CD4-positive, alpha-beta T cell treated with Interferon alpha-2 for 1 hour (primary cell): Measurements from ENCODE around the gene PARL.

Experiments used
- DNase-seq, 2 donors: peaks; one replicate each; pipeline ENCODE4 v3.0.0-alpha.2; 2020 to 2022

PARL gene

DNA sequence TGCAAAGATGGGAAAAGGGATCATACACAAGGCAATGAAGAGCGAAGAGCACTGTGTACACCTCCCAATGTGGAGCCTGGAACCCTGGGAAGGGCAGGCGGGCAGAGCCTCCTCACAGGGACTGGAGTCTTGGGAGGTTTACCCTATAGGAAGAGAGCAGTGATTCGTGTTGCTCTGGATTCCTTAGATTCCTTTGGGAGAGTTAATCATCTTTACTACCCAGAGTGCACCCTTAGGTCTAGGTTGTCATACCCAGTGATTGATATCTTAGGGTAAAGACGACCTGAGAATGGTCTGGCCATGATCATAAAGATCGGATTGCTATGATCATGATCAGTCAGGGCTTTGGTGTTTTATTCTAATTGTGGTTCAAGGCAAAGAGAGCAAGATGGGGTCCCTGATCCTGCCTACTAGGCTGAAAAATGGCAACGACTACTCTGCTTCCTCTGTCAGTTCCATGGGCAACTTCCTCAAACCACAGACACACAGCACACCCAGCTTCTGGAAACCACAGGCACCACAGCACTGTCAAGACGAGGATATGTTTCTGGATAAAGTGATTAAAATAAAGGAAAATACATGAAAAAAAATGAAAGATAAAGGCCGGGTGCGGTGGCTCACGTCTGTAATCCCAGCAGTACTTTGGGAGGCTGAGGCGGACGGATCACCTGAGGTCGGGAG is 38.9 kb downstream of the PARL start:
- DNase-seq, result no peak

DNA sequence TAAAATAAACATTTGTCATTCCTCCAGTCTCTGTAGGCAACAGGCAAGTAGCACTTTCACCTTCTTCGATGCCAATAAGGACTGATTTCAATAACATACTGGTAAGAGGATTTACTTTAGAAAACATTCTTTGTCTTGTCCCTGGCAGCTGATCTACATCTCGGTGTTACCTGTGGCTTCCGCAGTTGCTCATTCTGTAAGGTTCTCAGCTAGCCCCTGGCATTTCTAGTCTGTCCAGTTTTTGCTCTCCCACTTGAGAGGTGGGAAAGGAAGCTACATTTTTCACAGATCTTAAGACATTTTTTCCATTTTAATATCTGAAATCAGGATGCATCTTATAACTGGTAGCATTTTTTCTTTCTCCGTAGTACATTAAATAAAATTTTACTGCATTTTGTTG is 39.6 kb downstream of the PARL start:
- no peak for DNase-seq

DNA sequence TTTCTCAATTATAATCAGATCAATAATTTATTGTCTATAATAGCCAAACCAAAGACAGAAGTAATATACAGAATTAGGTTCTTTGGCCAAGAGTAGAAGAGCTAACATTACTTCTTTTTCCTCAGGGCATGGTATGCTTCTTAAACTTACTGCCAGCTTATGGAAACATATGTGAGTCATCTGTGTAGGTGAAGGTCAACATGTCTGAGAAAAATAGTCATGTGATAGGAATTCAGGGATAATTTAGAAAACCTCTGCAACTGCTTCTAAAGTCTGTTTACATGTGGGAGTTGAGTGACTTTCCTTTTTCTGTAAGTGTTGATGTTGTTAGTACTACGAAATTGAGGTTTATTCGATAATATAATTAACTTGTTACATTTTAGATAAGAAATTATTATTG is 40.1 kb downstream of the PARL start:
- no peak for DNase-seq

DNA sequence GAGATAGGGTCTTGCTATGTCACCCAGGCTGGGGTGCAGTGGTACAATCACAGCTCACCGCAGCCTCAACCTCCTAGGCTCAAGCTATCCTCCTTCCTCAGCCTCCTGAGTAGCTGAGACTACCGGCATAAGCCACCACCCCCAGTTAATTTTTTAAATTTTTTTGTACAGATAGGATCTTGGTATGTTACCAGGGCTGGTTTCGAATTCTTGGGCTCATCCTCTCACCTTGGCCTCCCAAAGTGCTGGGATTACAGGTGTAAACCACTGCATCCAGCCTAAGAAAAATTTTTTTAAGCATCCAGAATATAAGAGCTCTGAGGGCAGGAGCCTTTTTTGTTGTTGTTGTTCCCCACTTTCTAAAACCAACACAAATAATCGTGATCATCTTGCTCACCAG is 44.9 kb downstream of the PARL start:
- DNase-seq, result no peak

DNA sequence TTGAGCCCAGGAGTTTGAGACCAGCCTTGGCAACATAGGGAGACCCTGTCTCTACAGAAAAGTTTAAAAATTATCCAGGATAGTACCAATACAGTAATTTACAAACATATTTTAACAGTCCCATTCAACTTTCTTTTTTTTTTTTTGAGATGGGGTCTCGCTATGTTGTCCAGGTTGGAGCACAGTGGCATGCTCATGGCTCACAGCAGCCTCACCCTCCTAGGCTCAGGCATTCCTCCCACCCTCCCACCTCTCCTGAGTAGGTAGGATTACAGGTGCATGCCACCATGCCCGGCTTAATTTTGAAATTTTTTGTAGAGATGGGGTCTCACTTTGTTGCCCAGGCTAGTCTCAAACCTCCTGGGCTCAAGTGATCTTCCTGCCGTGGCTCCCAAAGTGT is 46.8 kb downstream of the PARL start:
- no peak for DNase-seq

DNA sequence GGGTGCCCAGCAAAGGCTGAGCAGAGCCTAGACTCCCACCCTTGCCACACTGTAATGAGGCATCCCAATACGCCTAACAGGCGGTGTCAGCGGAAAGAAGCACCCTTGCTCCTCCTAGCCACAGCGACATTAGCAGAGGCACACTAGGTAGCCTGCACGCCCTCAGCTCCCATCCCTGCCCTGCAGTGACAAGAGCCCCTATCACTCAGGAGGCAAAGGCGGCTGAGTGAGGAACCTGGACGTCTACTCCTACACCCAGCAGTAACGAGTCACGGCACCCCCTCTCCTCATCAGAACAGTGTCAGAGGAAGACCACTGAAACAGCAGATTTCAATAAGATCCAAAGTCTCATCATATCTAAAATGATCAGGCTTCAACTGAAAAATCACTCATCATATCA is 47.3 kb downstream of the PARL start:
- no peak for DNase-seq

DNA sequence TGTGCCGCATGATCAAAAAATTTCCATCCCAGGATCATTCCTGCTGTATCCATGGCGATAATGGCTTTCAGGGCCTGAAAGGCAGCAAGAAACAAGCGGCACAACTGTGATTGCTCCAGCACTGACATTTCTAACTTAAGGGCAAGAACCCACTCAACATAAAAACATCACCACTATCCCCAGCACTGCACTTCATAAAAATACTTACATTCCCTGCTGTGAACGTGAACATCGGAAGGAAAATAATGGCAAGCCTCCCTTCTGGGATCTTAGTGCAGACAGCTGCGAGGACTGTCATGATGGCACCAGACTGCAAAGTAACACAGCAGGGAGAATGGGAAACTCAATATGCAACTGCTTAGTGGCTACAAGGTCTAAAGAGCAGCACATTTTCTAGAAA is 51.2 kb downstream of the PARL start:
- no peak for DNase-seq

DNA sequence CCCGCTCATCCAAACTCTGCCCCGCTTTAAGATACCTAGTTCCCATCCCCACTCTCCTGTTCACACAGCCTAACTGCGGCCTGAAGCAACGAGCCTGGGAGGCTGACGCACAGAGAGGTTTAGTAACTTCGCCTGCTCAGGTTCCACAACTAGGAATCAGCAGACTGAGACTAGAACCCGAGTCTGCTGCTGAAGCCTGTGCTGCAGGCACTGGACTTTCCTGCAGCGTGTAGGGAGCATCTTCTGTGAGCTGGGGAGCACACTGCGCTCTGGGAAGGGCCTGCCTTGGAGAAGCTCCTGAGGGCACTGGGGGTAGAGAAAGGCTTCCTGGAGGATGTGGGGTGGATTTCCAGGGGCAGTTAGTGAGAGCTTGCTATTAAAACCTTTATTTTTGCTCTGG is 54.5 kb downstream of the PARL start:
- no peak for DNase-seq

DNA sequence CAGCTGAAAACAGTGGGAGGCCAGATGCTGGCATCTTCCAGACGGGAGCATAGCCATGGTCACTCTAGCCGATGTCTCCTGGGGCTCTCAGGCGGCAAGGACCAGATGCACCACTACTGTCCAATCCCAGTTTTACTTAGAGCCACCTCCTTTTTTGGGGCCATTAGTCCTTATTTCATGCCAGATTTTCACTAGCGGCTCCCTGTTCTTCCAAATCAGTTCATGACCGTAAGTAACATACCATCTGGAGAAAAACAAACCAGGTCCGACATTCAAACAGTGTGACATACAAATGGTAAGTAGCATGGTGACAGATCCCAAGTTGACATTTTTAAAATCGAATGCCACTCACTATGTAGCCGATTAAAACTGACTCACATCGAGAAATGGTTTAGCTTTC is 55.2 kb downstream of the PARL start:
- no peak for DNase-seq

DNA sequence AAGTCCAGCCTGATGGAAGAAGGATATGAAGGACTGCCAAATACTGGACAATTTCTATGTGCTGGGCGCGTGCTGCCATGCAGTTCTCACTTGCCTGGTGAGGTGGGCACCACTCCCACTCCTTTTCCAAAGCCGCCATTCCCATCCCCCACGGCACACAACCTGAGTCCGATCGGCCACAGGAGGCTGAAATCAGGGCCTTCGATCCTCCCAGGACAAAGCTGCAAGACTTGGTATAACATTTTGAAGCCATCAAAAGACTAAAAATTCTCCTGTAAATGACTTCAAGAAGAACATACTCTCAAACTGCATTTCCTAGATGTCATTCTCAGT is 56.2 kb downstream of the PARL start:
- DNase-seq, result no peak

DNA sequence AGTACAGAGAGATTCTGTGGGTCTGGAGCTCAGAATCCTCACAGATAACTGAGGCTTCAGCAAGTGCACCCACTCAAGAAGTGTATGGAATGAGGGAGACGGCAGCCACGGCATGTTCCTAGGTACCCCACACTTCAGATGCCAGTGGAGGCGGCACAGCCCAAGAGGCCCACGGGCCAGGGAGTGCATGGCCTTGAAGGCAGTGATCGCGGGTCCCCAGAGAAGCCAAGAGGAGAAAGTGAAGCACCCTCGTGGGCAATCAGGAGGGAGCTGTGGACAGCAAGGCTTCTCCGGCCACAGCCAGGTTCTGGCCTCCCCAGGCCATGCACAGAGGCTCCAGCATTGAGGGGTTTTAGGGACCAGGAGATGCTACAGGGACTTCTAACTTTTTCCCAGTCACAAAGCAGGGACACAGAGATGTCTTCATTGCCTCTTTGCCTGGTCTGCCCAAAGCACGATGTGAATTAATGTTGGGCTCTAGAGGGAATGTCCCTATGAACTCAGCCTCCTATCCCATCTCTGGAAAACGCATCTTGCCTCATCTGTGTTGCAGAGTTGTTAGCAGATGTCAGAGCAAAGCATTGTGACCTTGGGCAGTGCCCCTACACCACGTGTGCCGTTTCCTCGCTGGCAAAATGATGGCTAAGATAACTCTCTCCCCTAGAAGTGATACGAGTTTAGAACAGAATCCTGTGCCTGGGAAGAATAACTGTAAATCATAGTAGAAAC is 56.7 kb downstream of the PARL start:
- no peak for DNase-seq

DNA sequence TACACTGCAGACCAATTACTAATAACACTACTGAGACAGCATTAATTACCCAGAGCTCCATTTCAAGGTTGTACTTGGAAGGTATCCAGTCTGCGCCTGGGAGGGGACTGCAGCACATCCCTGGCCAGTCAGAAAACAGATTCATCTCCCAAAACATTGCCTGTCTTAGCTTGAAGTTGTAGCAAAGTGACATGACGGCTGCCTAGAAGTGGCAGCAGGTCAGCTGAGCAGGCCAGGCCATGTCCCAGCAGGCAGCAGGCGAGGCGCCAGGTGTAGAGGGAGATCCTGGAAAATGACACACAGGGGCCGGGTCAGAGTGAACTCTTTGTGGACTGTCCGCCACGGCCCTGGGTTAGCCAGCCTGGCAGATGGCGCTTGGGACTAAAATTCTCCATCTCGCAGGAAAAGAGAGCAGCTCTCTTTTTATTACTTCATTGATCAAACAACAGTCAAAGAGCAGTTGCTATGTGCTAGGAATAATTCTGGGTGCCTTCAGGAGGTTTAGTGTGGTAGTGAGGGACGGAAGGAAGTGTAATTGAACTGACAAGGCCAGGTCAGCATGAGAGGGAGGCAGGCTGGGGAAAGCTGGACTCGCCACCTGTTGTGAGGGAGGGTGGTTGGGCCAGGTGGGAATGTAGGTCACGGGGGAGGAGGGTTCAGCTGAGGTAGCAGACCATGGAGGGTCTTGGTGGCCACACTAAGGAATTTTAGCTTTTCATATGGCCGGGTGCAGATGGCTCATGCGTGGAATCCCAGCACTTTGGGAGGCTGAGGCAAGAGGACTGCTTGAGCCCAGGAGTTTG is 58.0 kb downstream of the PARL start:
- DNase-seq, result no peak

DNA sequence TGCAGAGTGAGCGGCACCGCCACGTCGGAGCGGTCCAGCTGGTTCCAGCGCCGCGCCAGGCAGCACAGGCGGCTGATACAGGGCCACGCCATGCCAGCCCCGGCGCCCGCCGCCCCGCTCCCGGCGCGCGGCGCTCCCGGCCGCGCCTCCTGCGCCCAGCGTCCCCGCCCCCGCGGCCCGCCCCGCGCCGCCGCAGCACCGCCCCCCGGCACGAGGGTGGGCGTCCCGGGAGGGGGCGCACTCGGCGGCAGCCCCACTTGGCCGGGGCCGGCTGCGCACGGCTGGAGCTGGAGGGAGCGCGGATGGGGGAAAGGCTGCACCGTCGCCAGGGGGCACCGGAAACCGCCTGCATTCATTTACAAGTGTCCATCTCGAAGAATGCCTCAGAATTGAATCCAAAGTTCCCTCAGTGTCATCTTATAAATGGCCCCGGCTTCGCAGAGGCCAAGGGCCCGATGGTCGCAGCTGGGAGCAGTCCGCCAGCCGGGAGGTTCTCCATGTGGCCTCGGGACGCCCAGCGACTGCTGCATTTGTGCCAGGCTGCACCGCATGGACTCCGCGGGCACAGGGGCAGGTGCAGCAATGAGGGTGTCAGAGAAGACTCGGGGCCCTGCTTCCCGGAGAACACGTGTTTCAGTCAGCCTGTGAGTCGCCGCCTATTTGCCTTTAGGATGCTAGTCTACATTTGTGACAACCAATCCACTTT is 59.1 kb downstream of the PARL start, which contains the start of gene MAP6D1:
MAP6D1 (minus strand) TSS at position 122 of the 706 bp plus-strand sequence; CDS start at position 92, 30 bp downstream.
- DNase-seq, result peak; percentile 24 to 55

DNA sequence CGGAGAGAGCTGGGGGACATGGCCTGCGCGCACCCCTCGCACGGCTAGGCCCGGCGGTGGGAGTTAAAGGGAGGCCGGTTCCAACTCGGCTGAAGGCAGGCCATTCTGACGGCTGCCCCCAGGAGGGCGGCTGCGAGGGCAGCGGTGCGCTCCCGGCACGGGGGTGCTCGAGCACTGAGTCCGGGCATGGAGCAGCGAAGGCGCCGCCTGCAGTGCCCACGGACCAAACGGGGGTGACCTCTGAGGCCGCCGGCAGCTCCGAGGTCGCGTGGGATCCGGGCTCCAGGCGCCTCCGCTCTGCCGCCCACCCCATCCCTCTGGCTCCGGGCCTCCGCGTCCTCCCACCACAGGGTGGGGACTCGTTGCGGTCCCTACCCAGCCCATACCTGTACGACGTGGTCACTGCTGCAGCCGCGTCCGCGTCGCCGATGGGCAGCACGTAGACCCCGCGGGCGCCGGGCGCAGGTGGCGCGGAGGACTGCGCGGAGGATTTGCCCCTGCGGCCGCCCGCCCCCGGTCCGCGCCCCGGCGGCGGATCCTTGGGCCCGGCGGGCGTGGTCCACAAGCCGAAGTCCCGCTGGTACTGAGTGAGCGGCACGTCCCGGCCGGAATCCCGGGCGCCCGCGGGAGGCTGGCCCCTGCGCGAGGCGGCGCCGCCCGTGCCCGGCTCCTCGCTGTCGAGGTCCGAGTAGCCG is 59.8 kb downstream of the PARL start:
- peak in 1 of 2 donors; percentile 18 for DNase-seq

DNA sequence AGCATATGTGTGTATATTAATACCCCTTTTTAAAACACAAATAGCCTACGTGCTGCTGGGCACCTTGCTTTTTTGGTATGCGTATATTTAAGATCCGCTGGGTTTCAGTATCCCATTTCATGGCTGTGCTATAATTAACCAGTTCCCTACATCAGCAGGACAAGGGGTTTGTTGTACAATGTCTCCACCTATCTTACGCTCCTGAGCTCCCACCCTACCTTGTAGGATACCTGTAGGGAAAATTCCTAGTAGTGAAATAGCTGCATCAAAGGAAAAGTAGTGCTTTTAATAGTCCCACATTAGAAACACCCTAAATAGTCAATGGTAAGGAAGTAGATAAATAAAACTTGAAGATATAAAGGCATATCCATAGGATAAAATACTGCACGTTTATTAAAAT is 60.7 kb downstream of the PARL start:
- no peak for DNase-seq

DNA sequence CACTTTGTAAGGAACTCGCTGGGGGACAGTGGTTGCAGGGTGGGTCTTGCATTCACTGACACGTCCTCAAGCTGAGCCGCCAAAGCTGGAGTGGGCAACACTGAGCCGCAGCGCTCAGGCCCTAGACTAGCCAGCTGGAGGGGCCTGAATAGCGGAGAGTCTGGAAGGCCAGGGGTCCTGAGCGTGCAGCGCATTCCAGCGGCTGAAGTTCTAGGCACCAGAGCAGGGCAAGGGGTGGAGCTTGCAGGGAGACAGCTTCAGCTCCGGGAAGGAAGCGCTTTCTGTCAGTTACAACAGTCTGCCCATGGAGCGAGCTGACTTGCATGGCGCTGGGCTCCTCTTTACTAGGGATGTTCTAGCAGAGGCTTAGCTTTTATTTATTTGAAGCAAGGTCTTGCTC is 62.0 kb downstream of the PARL start:
- DNase-seq, result no peak

DNA sequence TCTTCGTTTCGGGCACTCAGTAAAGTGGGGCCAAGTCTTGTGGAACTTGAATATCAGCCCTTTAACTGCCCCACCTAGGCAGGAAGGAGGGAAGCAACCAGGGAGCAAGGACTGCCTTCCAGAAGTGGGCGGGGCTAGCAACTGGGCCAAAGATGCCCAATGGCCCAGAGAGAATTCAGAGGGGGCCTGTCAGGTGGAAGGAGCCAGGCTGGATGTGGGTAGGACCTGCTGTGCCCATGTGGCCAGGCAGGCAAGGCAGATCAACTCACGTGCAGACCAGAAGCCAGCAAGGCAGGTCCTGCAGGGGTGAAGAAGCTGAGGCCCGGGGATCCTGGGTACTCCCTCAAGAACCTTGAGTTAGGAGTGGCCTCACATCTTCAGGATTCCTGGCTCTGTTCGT is 64.8 kb downstream of the PARL start:
- DNase-seq, result no peak

DNA sequence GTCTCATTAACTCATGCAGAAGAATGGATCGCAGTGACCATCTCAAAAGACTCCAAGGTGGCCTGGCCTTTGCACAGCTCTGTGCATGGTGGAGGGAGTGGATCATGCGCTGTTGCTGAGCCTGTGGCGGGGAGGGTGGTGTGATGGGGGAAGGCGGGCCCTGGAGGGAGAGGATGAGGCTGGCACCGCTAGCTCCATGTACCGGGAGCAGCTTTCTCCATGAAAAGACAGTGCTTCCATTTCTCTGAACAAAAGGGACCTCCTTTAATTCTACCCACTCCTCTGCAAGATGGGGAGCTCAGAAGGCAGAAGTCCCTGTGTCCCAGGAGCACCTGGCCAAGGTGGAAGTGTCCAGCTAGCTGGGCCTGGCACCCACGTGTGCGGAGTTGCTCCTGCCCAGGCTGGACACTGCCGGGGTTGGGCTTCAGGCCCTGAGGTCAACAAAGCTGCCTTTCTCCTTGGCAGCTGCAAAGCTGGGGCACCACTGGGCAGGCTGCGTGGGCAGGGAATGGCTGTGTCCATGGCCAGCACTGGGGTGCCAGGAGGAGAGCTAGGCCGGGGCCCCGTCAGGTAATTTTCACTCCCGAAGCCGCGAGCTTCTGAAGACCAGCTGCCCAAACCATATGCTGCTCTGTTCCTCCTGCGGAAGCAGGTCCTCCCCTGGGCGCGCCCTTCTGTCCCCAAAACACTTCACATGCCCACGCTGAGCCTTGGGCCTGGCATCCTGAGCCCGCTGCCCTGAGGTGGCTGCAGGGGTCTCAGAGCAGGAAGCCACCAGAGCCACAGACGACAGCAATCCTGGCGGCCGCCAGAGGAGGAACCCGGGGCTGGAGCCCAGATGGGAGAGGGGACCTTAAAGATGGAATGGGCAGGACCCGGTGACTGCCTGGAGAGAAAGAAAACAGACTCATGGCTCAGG is 65.7 kb downstream of the PARL start:
- no peak for DNase-seq

DNA sequence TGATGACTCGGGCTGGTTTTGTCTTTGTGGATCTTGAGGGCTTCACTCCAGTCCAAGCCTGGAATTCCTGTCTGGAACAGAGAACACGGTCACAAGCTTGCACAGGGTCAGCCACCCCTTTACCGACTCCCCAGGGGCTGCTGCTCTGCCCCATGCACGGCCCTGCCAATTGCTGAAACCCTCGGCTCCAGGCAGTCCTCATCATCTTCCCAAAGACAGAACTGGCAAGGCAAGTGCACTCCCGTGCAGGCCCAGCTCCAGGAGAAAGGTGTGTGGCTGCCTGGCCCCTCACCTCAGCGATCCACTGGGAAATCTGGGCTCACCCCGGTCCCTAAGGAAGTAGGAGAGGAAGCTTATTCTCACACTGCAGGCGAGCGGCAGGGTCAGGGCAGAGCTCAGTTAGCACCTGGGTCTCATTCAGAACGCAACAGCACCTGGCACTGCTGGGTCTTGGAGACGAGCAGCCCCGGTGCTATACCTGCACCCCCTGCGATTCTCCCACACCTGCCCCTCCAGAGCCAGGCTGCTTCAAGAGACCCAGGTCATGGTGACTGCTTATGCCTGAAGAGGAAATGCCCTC is 66.5 kb downstream of the PARL start:
- no peak for DNase-seq

DNA sequence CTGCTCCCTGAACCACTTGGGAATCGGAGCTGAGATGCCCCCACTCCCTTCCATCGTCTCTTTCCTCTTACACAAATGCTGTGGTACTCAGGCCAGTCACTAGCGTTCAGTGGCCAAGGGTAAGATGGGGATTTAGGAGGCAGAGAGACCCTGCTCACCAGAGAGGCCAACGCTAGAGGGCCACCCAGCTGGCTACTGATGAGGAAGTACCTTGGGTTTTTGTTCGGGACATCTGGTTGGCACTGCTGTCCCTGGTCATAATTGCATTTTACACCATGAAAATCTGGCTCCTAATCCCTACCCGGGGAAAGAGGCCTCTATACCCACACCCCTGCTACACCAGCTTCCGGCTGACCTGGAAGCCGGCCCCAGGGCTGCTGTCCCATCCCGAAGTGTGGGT is 67.0 kb downstream of the PARL start:
- DNase-seq, result no peak
